GM18867 (cell line): Measurements from ENCODE around the gene UBL3.
A peak's percentile ranks its signal among the peaks of the same experiment; 100 is the strongest.

Experiments
- ATAC-seq: cut with Tn5 transposase; IDR thresholded peaks from one replicate; pipeline ENCODE4 v1.9.1; 2021; ENCODE audit warnings: mild to moderate bottlenecking, moderate library complexity; ENCODE audit not compliant: unreplicated experiment

The UBL3 gene

GRCh38 chr13:29815336-29815735 lies 35.1 kb downstream of the UBL3 start:
- no peak for ATAC-seq

DNA sequence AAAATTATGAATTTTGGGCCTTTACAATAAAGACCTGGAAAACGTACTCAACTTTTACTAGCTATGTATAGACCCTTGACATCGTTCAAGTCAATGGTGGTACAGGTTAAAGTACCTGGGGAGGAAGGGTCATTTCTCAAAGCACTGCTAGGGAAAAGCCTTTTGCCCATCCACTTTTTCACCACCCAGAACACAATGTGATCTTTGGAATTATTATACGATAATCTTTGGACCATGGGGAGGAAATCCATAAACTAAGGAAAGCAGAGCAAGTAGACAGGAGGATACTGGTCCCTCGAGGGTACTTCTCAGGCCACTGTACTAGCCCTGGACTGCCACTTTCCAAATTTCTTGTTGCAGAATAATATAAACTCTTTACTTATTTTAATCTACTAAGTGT lies 39.5 kb downstream of the UBL3 start:
- ATAC-seq: no peak

- peak; percentile 74 for ATAC-seq
These were observed 40.2 kb downstream of the UBL3 start for GRCh38 chr13:29810145-29810742.

DNA sequence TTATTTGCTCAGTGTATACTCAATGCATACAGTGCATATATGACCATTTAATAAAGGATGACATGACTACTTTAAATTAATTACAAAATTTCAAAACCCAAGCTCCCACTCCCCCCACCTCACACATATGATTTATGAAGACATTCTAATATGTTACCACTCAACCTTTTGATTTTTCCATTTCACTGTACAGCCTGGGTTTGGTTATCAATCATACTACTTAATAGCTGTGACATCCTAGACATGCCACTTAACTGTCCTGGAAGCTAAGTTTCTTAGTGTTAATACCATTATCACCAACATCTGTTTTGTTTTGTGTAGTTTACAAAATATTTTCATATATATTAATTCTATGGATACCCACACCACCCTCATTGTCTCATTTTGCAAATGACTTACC lies 42.2 kb downstream of the UBL3 start:
- no peak for ATAC-seq

DNA sequence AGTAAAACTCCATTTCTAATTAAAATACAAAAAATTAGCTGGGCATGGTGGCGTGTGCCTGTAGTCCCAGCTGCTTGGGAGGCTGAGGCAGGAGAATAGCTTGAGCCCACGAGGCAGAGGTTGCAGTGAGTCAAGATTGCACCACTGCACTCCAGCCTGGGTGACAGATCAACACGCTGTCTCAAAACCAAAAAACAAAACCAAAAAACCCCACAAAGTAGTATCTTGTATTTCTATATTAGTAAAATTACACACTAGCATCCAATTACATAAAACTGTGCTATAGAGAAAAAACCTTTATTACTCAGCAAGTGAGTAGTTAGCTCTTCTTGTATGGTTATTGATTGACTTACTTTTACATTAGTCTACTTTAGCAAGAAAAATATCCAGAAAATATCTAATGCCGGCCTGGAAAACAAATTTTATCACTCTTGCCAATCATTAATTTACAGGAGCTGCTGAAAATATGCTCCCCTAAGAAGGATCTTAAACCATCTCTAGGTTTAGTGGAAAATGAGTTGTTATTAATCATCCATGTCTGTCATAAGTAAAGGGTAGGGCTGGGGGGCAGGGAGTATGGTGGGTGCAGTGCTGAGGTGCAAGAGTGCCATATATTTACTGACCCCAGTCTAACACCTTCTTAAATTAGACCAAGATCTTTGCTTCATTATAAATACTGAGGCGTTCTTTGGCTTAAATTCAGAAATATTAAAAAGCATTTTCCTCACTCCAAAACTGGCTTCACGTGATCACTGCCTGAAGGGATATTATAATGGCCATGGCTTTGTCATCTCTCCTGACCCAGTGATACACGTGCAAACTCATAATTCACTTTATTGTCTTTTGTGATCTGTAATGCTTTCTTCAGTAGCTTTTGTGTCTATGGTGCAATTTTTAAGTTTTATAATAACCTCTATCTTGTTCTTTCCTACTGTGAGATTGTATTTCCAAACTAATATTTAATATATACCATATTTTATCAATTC lies 44.1 kb downstream of the UBL3 start:
- ATAC-seq: no peak

- ATAC-seq: no peak
These were observed 47.2 kb downstream of the UBL3 start for GRCh38 chr13:29803221-29803620.

- no peak for ATAC-seq
These were observed 47.8 kb downstream of the UBL3 start for GRCh38 chr13:29802621-29803020.

GRCh38 chr13:29801737-29802305 lies 48.6 kb downstream of the UBL3 start:
- no peak for ATAC-seq

- ATAC-seq: no peak
These were observed 49.3 kb downstream of the UBL3 start for GRCh38 chr13:29801102-29801501.

DNA sequence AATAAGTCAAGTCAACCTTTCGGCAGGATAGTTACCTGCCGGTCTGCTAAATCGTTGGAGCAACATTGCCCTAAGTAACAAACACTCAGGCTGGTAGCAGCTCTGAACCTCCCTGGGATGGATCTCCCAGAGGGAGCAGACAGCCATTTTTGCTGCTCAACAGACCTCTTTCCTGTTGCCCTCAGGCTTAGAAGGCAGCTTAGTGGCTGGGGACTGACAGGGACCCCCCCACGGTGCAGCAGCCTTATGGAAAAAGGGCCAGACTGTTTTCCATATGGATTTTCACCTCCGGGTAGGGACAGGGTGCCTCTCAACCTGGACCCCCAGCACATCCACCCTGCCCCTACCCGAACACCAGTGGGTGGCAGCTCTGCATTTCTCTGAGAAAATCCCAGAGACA lies 49.7 kb downstream of the UBL3 start:
- ATAC-seq: no peak

- no peak for ATAC-seq
These were observed 51.4 kb downstream of the UBL3 start for GRCh38 chr13:29799041-29799440.

DNA sequence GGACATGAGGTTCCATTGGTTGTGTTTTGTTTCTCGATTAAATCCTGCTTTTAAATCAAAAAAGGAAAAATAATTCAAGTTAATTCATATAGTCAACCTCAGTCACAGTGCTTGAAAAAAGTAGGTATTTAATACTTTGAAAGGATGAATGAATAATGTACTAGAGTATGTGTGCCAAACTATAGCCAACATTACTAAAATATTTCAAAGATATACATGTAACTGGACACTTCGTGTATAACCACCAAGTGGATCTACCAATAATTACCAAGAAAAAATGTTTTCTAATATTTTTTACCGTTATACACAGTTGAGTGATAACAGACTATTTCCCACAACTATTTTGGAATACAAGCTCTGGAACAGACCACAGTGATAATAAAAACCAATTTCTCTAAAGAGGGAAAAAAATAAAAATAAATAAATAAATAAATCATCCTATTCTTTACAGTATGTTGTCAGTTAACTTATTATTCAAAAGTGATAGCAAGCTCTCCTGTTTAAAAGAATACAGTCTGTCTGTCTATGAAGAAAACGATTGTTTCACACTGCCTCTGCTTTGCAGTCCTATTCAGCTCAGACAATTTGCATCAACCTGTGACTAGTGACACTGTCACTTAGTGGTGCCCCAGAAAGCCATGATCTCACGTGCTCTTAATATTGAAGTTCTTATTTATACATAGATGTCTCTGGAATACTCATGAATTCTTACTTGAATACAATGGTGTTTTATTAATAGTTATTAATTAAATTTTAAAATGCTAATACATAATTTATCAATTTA lies 58.2 kb downstream of the UBL3 start:
- no peak for ATAC-seq

GRCh38 chr13:29791508-29791907 lies 58.9 kb downstream of the UBL3 start:
- ATAC-seq: no peak

DNA sequence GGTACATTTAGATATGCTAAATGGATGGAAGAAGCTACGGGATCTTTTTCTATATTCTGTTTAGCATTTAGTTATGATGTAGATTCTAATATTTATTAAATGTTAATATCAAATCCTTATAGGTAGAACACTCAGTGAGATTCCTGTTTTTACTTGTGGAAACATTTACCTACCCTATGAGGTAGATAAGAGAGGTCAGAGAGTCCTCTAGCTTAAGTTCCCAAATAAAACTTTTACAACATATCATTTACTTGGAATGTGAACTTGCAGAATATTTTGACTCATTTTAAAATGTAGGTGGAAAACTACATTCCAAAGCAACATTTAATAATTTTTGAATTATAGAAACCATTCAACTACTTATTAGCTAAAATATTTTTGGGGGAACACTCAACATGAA lies 63.7 kb downstream of the UBL3 start:
- ATAC-seq: no peak

DNA sequence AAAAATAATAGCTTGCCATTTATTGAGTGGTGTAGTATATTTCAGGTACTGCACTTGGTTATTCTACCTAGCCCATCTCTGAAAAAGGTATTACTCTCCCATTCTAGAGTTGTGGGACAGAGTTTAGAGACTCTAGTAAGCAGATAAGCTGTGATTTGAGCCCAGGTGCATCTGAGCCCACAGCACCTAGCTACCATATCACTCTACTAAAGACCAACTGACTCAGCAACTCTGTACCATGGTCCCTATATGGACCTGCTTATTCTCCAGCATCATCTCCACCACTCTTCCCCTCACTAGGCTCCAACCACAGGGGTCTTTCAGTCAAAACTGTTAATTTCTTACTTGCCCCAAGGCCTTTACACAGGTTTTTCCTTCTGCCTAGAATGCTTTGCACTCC lies 64.4 kb downstream of the UBL3 start:
- ATAC-seq: no peak

DNA sequence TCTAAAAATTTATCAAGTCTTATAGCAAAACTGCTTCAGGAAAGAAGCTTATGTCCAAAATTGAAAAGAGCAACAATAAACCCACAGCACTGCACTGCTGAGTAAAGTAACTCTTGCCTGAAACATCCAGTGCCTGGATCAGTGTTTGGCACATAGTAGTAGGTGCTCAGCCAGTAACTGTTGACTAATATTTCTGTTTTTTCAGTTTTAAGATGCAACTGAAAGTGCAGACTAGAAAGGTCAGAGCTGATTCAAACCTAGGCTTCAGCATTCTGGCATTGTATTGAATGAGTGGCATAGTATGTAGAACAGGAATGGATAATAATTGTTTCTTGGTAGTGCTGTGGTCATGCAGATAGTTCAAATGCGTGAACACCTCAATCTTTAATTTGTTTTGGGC lies 67.6 kb downstream of the UBL3 start:
- ATAC-seq: no peak

DNA sequence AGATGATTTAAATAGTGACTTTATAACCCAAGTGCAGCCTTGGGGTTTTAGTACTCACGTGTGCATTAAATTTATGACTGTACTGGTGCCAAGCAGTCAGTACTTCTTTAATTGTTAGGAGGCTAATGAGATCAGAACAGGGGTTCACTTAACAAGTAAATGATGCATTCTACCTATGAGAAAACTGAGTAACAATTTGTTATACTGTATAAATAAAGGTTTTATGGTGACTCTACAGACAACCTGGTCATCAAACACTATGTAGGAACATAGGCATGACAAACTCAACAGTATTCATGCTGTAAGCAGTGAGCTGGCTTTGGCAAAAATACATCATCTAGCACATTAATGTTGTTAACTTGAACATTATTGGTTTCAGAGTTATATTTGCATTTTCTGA lies 75.6 kb downstream of the UBL3 start:
- ATAC-seq: no peak

DNA sequence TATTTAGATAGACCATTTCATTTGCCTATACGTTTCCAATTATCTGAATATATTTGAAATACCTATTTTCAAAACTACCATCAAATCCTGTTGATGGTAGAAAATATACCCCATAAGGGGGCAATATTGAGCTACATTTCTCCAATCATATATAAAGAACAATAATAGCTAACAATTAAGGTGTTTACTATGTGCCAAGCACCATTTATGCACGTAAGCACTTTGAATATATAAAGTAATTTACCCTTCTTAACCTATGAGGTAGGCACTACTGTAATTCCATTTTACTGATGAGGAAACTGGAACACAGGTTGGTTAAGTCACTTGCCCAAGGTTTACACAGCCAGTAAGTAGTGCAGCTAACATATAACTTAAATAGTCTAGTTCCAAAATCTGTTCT lies 79.2 kb downstream of the UBL3 start:
- ATAC-seq: no peak

DNA sequence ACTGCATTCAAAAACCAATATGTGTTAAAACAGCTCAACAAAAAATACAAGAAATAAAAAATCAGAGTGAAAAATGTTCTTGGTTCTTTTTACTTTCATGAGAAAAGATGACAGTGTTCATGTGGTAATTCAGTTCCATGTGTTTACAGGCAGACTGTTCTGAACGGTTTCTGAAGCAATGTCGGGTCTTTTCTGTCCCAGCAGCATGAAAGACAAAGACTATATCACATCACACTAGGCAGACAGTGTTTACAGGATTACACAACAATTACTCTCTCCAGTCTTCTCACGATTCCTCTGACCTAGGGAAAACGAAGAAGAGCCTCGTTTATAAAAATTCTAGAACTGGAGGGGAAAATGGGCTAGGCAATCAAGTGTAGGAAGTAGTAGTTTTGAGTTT lies 83.4 kb downstream of the UBL3 start:
- no peak for ATAC-seq

DNA sequence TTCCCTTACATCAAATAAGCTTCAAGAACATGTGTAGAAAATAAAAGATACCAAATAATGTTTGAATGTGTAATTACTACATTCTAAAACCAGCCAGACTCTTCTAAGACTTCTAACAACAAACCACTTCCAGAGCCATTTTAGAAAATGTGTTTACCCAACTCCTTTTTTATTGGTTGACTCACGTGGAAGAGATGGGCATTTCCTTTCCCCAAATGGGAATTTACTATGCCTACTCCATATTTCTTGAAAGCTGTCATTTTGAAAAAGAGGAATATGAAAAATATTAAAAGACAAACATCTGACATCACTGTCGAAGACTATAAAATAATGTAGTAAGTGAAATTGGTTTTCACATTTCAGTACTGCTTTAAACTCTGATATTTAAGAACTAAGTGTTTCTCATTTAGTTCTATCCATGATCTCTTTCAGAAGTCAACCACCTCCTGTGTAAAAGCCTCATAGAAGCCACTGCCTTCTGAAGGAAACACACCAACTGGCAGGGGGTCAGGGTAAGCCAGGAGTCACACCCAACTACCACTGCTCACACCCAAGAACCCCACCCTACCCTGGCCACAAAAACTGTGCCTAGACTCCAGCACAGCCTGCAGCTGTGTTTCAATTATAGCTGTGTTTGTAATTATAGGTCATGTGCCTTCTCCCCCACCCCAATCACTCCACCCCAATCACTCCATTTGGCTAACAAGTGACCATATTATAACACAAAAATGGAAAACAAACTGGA lies 86.8 kb downstream of the UBL3 start:
- no peak for ATAC-seq

GRCh38 chr13:29761815-29762214 lies 88.6 kb downstream of the UBL3 start:
- no peak for ATAC-seq
